ENCODE measurements around the gene SMARCE1.

The SMARCE1 gene

DNA sequence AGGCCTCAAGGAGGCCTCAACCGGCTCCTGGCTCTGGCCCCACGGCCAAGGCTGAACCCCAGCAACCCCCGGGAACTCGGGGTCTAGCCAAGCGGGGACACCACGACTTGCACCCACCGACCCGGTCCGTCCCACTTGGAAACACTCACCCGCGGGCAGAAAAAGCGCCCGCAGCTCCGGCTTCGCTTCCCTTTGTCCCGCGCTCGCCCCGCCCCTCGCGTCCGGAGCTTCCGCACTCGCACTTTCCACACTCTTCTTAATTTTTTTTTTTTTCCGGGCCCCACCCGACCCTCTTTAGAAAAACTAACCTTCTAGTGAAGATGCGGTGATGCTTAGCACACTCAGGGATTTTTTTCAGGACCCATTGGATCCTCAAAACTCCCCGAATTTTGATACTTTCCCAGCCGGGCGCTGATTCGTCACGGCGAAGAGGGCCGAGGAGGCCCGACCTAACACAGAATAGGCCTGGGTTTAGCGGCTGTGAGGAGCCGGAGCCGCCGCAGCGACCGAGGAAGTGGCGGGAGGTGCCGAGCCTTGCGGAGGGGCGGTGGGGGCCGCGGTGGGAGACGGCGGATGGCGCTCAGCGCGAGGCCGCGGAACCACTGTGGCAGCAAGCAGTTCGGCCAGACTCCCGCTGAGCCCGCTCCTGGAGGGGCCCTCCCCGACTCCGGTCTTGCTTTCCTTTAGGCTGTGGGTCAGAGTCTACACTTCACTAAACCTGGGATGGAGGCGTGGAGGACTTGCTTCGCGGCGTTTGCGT, at the start of gene SMARCE1:
Gene SMARCE1 (minus strand): TSS at position 195 of the 760 bp plus-strand sequence. CDS start 2,016 bp downstream, outside the sequence.
- DNase-seq (ENCODE audit: low read depth, low spot score), result peak; percentile 47

DNA sequence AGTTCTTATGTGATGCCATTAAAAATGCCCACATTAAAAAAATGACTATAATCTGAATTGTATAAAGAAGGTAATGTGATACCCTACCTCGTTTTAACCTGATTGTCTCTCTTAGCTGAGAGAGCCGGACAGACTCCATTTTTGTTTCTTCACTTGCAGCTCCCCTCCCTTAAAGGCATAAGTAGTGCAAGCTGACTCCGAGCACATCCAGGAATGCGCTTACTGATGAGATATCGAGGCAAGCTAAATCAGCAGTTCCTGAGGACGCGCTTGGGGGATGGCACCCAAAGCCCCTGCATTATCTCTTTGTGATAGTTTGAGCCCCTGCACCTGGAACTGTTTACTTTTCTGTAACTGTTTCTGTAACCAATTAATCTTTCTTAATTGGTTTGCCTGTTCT, 49.7 kb upstream of the SMARCE1 start:
- no peak for DNase-seq (ENCODE audit: low read depth, low spot score)

DNA sequence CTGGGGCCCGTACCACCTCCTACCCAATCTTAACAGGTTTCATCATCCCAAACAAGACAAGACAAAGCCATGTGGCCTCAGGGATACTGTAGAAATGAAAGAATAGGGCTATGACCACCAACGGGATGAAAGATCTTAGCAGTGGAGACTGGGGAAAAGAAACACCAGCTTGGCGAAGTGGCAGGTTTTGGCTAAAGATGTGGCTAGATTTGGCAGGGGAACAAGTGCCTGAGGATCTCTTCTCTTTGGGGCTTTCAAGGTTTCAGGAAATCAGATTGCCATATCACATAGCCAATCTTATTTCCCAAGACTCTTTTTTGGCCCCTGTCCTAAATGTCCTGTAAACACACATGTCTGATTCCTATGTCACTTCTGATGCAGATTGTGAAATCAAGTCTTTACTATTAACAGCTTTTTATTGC, 49.0 kb upstream of the SMARCE1 start:
- no peak for DNase-seq (ENCODE audit: low read depth, low spot score)

DNA sequence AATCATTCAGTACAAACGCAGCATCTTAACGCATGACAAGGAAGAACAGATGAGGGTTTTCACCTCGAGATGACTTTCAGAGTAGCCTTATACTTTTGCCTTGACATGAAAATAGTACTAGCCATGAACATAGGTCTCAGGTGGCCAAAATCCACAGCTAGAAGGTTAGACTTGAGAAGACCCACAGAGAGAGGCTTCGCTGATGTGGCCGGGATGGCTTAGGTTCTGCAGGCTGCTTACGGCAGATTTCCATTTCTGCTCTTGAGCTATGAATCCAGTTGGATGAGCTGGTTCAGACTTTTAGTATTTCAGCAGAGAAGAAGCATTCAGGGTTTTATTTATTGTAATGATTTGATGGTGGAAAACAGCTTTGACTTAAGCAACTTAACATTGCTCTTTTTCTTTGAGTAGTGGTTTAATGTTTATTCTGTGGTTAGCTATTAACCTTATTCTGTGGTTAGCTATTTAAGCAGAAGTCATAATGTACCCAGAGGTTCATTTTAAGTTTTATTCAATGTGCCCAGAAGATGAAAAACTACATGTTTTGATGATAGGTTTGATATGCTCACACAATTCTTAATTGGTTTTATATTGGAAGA, 48.4 kb upstream of the SMARCE1 start:
- no peak for DNase-seq (ENCODE audit: low read depth, low spot score)

DNA sequence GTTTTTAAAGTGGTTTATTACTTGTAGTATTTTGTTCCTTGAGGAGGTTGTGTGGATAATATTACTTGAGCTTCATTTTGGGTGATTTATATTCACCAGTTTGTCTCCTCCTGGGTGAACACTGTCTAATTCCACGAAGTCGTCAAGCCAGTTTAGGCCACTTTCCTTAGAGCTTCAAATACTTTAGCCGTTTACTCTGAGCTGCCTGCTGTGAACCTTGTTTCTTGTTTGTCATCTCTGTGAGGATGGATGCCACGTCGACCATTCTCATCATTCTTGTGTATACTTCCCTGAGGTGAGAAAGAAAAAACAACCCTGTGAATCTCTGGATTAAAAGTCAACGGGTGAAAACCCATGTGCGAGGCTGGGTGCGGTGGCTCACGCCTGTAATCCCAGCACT, 47.0 kb upstream of the SMARCE1 start:
- DNase-seq (ENCODE audit: low read depth, low spot score), result no peak

DNA sequence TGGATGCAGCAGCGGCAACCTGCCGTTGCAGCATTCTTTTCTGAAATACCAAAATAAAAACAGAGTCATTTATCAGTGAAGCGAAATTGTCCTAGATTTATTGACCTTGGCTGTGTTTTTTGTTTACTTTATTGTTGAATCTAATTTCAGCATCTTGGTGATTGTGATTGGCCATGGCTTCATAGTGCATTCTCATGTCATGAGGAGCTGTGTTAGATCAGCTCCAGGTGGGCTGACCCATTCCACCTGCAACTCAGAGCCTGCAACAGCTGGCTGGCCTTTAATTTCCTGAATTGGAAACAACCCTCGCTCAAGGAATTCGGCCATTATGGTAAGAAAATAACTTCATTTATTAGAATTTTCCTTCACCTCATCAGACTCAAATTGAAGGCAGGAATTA, 39.5 kb upstream of the SMARCE1 start:
- DNase-seq (ENCODE audit: low read depth, low spot score), result no peak

DNA sequence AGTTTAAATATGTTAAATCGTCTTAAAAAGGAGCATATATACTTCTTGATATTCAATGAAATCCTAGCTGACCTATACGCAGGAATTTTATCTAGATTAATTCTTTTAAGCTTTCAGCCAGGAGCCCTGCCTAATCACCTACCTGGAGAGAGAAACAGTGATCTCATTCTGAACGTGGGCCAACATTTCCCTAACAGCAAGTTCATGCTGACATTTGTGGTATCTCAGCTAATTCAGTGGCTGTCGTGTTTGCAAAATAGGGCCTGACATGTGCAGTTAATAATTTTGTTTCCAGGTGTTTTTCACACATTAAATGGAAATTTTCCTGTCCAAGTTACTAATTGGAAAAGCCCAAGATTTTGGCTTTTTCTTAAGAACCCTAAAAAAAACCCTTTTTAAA, 38.6 kb upstream of the SMARCE1 start:
- DNase-seq (ENCODE audit: low read depth, low spot score), result no peak

DNA sequence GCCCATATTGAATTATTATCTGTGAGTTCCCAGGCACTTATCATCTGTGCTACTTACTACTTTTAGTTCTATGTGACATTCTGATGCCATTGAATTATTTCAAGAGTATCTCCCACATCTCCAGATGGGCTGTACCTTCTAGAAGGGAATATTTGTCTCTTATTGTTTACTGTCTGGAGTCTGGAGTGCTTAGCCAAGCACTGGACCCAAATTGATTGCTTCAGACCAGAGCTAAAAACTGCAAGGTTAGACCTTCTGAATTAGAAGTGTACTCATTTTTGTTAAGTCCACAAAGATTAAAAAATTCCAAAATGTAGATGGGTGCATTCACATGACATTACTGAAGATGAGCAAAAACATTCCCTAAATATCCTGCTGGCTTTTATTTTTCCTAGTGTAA, 33.4 kb upstream of the SMARCE1 start:
- DNase-seq (ENCODE audit: low read depth, low spot score), result no peak

DNA sequence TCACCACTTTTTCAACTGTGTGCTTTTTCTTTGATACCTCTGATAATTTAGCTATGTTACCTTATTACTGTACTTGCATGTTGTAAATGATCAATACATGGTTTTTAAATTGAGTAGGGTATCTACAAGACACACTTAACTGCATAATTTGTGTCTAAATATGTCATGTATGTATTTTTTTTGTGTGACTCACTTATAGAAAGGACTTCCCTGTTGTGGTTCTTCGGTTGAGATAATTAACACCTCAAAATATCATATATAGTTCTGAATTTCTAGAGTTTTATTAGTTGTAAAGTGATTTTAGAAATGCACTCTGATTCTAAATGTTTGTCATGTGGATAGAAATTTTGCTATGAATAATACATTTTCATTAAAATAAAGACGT, 31.9 kb upstream of the SMARCE1 start:
- no peak for DNase-seq (ENCODE audit: low read depth, low spot score)

DNA sequence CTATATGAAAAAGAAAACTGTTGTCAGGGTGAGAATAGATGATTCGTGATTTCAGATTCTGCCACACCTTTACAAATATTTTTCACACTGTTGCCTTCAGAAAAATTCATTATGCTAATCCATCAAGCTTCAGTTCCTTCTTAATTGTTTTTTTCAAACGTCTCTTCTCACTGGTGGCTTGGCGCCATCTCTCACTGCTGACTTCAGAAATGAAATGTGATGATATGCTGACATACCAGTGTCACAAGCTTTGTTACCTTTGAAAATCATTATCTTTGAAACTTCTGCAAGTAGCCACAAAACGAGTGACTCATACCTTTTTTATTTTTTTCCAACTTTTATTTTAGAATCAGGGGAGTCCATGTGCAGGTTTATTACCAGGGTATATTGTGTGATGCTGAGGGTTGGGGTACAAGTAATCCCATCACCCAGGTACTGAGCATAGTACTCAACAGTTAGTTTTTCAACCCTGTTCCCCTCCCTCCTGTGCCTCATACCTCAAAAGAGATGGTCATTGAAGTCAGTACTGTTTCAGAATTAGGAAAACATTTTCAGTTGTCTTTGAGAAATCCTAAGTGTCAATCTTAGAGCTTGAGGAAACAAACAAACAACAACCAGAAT, 31.4 kb upstream of the SMARCE1 start:
- no peak for DNase-seq (ENCODE audit: low read depth, low spot score)

DNA sequence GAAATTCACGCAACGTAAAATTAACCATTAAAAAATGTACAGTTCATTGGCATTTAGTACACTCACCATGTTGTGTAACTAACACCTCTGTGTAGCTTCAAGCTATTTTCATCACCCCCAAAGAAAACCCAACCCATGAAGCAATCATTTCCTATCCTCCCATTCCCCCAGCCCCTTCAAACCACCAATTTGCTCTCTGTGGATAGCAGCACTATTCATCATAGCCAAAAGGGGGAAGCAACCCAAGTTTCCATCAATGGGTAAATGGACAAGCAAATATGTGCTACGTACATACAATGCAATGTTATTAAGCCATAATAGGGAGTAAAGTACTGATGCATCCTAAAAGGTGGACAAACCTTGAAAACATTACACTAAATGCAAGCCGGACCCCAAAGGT, 28.3 kb upstream of the SMARCE1 start:
- no peak for DNase-seq (ENCODE audit: low read depth, low spot score)

DNA sequence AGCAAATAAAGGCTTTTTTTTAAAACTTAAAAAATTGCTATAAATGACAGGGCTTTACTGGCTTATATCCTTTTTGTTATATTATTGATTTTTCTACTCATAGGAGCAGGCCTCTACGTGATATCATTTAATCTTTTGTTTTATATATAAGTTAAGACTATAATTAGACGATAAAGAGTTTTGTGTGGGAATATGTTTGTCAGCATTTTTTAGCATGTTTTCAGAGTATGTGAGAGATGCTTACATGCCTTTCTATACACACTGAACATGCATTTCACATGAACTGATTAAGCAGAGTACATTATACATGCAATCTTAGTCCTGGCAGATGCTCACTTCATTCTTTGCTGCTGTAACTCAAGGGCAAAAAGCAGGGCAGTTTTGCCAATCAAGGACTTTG, 25.0 kb upstream of the SMARCE1 start:
- DNase-seq (ENCODE audit: low read depth, low spot score), result no peak

DNA sequence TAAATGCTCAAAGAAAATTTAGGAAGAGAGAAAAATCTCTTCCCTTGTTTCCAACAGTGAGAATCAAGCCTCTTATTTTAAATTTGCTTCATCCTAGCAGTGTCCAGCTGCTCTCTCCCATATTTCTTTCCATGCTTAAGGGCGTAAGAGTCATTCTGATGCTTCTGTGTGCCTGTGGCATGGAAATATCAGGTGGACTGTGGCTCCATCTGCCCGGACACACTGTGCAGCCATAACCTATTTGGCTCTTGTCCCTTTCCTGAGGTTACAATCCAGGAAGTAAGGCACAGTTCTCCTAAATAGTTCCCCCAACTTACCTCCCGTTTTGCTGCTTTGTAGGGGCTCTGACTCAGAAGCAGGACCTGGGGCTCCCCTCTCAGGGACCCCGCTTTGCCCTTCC, 23.7 kb upstream of the SMARCE1 start:
- DNase-seq (ENCODE audit: low read depth, low spot score), result no peak

DNA sequence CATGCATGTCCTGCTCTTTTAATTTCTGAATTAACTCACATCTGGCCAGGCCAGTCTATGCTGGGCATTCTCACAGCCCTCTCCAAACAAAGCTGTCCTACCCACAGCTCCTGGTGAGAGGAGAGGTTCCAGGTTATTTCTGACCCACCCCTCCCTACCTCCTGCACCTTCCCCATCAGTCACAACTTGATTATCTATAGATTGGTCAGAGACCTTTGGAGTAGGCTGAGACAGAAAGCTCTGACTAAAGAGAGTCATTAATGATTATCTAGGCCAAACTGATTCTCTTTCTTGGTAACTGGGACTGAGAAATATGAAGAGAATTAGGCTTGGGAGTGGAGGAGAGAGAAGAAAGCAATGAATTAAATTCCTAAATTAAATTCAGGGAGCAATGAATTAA, 18.7 kb upstream of the SMARCE1 start:
- DNase-seq (ENCODE audit: low read depth, low spot score), result no peak

DNA sequence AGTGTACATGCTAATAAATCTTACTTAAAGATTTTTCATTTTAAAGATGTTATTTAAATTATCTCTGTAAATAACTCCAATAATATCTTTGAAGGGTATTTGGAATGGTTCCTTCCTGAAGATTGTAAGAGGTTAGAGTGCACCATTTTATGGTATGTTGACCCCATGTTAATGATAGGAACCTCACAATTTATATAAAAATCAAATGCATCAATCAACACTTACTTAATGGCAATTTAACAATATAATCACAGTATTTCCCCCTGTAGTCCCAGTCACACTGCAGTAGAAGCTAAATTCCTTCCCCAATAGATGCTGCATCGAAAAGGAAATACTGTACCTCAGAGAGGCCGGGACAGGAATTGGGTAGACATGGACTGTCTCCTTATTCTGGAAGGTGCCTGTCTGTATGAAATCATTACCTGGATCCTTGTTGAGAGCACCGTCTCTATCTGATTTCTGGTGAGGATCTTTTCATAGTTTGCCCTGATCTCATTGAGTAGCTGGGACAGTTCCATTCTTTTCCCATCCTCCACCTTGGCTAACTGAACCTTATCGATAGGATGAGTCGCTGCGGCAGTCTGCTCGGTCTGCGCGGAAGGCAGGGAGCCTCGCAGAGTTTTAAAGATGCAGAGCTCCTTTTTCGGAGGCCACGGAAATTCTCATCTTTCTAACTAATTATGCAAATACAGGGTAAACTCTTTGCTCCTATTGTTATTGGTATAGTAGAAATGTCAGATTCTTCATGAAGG, 17.1 kb upstream of the SMARCE1 start, which contains the start of gene KRT222:
Gene KRT222 (minus strand): TSS at position 596 of the 752 bp plus-strand sequence. CDS start 78 bp downstream, at position 518.
- no peak for DNase-seq (ENCODE audit: low read depth, low spot score)

DNA sequence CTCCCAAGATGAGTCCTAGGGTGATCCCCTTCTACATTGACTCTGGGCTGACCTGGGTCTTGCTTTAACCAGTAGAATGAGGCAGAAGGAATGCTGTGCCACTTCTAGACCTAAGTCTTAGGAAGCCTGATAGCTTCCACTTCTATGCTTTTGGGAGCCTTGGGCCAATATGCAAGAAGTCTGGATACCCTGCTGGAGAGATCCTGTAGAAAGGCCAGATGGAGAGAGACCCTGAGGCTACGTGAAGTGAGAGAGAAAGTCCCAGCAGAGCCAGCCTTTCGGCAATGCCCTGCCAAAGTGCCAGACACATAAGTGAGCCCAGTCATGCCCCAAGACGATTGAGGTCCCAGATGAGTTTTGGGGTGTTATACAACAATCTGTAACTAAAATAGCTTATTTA, 15.6 kb upstream of the SMARCE1 start:
- no peak for DNase-seq (ENCODE audit: low read depth, low spot score)

DNA sequence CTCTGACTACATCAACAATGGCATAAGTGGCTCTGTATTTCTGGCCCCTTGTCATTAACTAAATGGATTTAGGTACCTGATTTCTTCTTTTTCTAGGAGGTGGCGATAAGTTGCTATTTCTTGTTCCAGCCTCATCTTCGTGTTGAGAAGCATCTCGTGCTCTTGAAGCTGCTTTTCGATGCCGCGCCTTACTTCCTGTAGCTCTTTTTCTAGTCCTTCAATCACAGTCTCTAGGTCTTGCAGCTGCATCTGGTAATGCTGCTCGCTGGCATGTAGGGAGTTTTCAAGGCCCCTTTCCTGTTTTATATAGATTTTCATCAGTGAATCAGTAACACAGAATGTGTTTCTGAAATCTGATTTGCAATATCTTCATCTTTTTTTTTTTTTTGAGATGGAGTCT, 12.3 kb upstream of the SMARCE1 start:
- no peak for DNase-seq (ENCODE audit: low read depth, low spot score)

DNA sequence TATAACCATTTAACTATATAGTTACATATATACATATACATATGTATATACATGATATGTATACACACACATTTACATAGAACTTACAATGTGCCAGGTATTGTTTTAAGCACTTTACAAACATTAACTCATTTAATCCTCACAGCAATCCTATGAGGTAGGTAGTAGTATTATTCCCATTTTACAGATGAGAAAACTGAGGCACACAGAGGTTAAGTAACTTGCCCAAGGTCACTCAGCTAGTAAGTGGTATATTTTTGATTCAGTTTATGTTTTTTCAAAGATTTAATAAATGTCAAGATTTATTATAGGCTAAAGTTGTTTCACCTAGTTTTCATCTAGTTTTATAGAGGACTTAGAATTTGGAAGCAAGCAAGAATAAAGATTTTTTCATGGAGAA, 10.8 kb upstream of the SMARCE1 start:
- no peak for DNase-seq (ENCODE audit: low read depth, low spot score)

DNA sequence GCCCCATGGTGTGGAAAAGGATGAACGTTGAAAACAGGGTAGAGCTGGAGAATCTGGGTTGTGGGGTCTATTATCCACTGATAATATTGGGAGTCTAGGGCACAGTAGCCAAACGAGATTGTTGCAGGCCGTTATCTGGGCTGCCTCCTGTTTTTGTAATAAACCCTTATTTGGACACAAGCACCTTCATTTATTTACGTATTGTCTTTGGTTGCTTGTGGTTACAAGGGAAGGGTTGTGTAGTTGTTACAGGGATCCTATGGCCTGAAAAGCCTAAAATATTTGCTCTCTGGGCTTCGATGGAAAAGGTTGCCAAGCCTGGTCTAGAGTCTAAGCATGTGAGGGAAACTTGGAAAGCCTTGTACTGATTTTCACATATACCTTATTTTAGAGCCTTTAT, 4.3 kb upstream of the SMARCE1 start:
- no peak for DNase-seq (ENCODE audit: low read depth, low spot score)

DNA sequence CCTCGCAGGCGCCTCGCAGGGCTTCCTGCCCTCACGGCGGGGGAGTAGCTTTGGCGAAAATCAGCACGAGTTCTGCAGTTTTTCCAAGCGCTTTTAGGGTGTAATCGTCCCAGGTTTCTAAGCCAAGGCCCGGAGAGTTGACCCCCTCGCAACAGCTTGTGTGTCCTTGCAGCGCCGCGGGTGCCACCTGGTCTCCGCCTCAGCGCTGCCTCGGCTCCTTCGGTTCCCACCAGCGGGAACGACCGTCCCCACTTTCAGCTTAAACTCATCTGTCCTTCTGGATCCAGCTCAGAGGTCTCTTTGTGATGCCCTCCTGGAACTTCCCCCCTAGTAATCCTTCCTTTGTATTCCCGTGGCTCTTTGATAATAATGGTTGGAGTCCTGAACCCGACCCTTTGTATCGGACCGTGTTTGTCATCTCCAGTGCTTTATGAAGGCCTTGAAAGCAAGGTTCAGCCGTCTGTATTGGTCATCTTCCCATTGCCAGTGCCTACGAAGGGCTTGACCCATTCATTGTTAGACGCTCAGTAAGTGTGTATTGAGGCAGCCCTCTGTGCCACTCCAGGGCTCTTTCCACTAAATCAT, 858 bp upstream of the SMARCE1 start:
- no peak for DNase-seq (ENCODE audit: low read depth, low spot score)

DNA sequence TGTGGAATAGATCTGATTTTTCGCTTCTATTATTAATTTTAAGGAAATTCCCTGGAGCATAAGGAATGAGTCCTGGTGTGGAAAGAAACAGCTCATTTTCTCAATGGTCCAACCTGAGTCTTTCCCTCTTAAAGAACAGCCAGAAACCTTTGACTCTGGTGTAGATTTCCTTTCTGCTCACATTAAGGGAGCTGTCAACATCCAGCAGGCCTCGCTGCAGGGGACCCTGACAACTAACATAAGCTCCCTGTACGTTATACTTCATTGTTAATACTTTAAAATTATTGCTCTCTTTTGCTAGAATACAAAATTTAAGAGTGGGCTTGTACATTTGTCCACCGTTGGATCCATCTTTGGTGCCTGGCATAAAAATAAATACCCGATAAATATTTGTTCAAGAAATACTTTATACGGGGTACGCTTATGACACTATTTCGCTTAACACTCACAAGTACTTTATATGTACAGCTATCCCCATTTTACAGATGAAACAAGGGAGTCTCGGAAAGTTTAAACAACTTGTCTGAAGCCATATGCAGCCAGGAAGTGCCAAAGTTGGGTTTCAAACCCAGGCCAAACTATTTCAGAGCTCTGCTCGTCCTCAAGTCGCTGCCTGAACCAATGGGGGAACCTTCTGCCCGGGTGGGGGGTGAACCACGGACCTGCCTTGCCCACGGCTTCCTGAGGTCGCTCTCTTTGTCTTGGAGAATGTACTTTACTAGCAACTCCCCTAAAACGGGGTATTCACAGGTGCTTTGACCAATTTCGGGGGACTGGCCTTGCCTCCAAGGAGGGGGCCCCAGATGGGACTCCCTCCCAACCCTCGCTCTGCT, 611 bp downstream of the SMARCE1 start:
- DNase-seq (ENCODE audit: low read depth, low spot score), result no peak

Data from activated CD4-positive, CD25-positive, alpha-beta regulatory T cell treated with anti-CD3 and anti-CD28 coated beads, Interleukin-2, amount 50 U/mL, for 16 hours (primary cell).